M059J (cell line): ENCODE results near the gene ADAMTS9. TPM values are rescaled to one million over a fixed set of nuclear protein-coding genes. Genes with fewer than 3 reads are reported as not detected.

Source experiments
- DNase-seq: peaks from one replicate; pipeline ENCODE4 v3.0.0-alpha.2; 2012; ENCODE audit warnings: low read depth
- total RNA-seq: library from RNA; depleted of rRNA; stranded (reverse); fragments of >200 nt; shearing (Covaris generic); gene quantifications from 2 replicates; pipeline ENCODE4 v1.2.3, GENCODE V29; 2014

The ADAMTS9 gene
- total RNA-seq, 1 experiment from 2014 or later, result 0.15 TPM

GRCh38 chr3:64489361-64490044 is 198.3 kb downstream of the ADAMTS9 start:
- DNase-seq, result peak; percentile 5

DNA sequence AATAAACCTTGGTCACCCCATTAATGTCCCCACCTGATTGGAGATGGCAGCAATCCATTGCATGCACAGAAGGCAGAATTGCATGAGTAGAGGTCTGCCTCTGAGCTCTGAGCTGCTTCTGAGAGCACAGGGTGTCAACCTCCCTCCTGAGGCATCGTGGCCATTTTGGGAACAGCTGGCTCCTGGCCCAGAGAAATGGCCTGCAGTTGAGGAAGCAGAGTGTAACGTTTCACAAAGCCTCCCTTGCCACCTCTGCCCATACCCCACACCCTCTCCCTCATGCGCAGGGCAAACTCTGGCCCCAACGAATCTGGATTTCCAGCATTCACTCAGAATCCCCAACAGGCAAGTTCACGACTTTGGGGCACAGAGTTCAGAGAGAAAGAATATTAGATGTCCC is 198.9 kb downstream of the ADAMTS9 start:
- peak; percentile 0 for DNase-seq

GRCh38 chr3:64484289-64484992 is 203.4 kb downstream of the ADAMTS9 start:
- DNase-seq, result peak; percentile 64

GRCh38 chr3:64483467-64483866 is 204.3 kb downstream of the ADAMTS9 start:
- no peak for DNase-seq

GRCh38 chr3:64475037-64475436 is 212.8 kb downstream of the ADAMTS9 start:
- no peak for DNase-seq

DNA sequence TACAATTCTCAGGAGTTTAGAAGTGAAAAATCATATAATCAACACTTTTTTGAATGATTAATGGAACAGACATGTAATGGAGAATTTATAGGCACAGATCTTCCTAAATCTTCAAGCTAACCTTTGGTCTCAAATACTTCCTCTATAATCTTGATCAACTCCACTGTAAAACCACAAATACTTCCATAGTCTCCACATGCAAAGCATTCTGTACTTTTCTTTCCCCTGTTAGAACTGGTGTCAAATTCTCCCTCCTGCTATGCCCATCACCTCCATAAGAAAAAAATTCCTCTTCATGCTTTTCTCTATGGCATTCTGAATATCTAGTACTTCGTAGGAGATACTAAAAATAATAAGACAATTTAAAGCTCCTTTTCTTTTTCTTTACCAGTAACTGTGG is 214.3 kb downstream of the ADAMTS9 start:
- DNase-seq, result peak; percentile 3

- no peak for DNase-seq
Observed at GRCh38 chr3:64470436-64470835, 217.4 kb downstream of the ADAMTS9 start.

GRCh38 chr3:64467255-64467944 is 220.4 kb downstream of the ADAMTS9 start:
- no peak for DNase-seq
